BJ (cell line): ENCODE measurements around the gene MEAF6. TPM values are rescaled to one million over a fixed set of nuclear protein-coding genes. Genes with fewer than 3 reads are reported as not detected.

ENCODE experiments used
- CTCF ChIA-PET: fragments of 350-600 bp; formaldehyde crosslinking; extraction: SDS; loops from one replicate; lab custom pipeline; 2021; ENCODE audit warnings: antibody characterized with exemption, inconsistent platforms; lab: Yijun Ruan, JAX
- POLR2A ChIA-PET: fragments of 300-600 bp; sonication (Branson Sonifier 250); formaldehyde crosslinking; extraction: SDS; loops from one replicate; lab custom pipeline; 2021; ENCODE audit warnings: antibody characterized with exemption; lab: Charles Lee
- DNase-seq: peaks from one replicate; pipeline ENCODE4 v3.0.0-alpha.2; 2011; ENCODE audit warnings: low read depth
- H3K27me3 ChIP-seq: 2 replicates; pipeline ENCODE4 v1.6.0; 2011; ENCODE audit warnings: low read length; ENCODE audit not compliant: control insufficient read depth, insufficient read depth
- H3K36me3 ChIP-seq: 2 replicates; pipeline ENCODE4 v1.5.1; 2011; ENCODE audit warnings: low read length; ENCODE audit not compliant: control insufficient read depth, insufficient read depth
- H3K4me3 ChIP-seq: 2 replicates; pipeline ENCODE4 v1.5.1; 2011; ENCODE audit warnings: low read depth, mild to moderate bottlenecking, control low read depth, low read length
- polyA plus RNA-seq: library from polyadenylated mRNA; depleted of rRNA; stranded (reverse); fragments of >200 nt; gene quantifications from 2 replicates; pipeline ENCODE4 v1.2.3, GENCODE V29; 2011
- TF ChIP-seq, protein P1 (sequence below): IDR thresholded peaks from 2 replicates; pipeline ENCODE4 v1.5.1; 2011; ENCODE audit warnings: low read depth, mild to moderate bottlenecking, control low read depth, inconsistent platforms, low read length, moderate library complexity; ENCODE audit not compliant: insufficient read depth

MEAF6 gene
- polyA plus RNA-seq, 1 experiment, result 43.1 TPM

GRCh38 chr1:37502104-37502503, 12.5 kb downstream of the MEAF6 start:
- Histone ChIP-seq H3K4me3 (no peak overlapping the region), H3K27me3 (no peaks in the 10 kb centered on the region), H3K36me3 (peaks cover 7% of the 10 kb centered on the region)
- POLR2A ChIA-PET, result no interaction called here
- TF ChIP-seq, protein P1, sequence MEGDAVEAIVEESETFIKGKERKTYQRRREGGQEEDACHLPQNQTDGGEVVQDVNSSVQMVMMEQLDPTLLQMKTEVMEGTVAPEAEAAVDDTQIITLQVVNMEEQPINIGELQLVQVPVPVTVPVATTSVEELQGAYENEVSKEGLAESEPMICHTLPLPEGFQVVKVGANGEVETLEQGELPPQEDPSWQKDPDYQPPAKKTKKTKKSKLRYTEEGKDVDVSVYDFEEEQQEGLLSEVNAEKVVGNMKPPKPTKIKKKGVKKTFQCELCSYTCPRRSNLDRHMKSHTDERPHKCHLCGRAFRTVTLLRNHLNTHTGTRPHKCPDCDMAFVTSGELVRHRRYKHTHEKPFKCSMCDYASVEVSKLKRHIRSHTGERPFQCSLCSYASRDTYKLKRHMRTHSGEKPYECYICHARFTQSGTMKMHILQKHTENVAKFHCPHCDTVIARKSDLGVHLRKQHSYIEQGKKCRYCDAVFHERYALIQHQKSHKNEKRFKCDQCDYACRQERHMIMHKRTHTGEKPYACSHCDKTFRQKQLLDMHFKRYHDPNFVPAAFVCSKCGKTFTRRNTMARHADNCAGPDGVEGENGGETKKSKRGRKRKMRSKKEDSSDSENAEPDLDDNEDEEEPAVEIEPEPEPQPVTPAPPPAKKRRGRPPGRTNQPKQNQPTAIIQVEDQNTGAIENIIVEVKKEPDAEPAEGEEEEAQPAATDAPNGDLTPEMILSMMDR, result no peak
- no peak for DNase-seq
- CTCF ChIA-PET, result interaction anchor here (2.3 kb wide), 1 partner anchor 15 kb away, joined by 10 read pairs; no protein-coding TSS in a partner anchor

- Histone ChIP-seq H3K4me3 (no peak overlapping the region), H3K36me3 (peaks cover 6% of the 10 kb centered on the region), H3K27me3 (no peaks in the 10 kb centered on the region)
- no peak for DNase-seq
- CTCF ChIA-PET, result interaction anchor here (1.3 kb wide), 1 partner anchor 13 kb away, joined by 5 read pairs; the partner anchor contains the start of gene MEAF6
- TF ChIP-seq, protein P1, result no peak
- POLR2A ChIA-PET, result no interaction called here
Measured at GRCh38 chr1:37501661-37502060, 12.9 kb downstream of the MEAF6 start.

DNA sequence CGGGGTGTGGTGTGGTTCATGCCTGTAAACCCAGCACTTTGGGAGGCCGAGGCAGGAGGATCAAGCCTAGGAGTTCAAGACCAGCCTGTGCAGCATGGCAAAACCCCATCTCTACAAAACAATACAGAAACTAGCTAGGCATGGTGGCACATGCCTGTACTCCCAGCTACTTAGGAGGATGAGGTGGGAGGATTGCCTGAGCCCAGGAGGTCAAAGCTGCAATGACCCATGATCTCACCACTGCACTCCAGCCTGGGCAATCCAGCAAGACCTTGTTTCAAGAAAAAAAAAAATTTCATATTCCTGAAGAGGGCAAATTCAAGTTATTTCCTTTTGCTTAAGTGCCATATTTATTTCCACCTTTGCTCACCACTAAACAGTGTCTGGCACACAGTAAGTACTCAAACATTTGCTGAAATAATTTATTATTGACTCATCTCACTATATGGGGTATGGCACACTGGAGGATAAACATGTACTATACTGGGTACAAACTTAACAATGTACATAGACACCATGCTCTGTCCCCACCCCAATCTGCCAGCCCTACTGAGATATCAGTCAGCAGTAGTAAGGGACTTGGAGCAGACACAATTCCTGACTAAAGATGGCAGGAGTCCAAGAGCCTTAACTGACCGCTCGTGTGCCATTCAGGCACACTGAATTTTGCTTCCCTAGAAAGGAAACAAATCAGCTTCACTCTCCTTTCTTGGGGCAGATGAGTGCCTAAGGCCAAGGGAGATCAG, 15.5 kb downstream of the MEAF6 start:
- ChIA-PET CTCF (interaction anchor here (0.6 to 5.9 kb wide), 7 partner anchors 7 to 104 kb away, joined by 3 to 50 read pairs (median 5); partner anchors contain the start of gene MEAF6), POLR2A (no interaction called here)
- Histone ChIP-seq H3K27me3 (no peaks in the 10 kb centered on the region), H3K36me3 (peaks cover 4% of the 10 kb centered on the region; the same call in 1 of the 2 replicates), H3K4me3 (no peak overlapping the region)
- TF ChIP-seq, protein P1, result no peak
- no peak for DNase-seq

DNA sequence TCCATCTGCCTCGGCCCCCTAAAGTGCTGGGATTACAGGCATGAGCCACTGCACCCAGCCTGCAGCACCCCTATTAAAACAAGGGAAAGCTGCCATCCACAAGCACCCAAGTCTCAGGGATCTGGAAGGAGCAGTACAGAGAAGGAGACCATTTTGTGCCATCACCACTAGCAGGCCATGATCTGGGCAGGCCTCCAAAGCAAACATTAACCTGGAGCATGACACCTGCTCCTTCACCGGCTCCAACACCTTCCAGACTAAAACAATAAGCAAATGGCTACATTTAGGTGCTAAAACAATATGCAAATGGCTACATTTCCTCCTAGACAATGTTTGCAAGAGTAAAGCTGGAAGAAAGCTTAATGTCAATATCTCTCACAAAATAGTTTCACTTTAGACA, 16.7 kb downstream of the MEAF6 start:
- no peak for DNase-seq
- ChIA-PET POLR2A (no interaction called here), CTCF (interaction anchor here (1.1 to 5.9 kb wide), 5 partner anchors 9 to 19 kb away, joined by 3 to 50 read pairs (median 4); partner anchors contain the start of gene MEAF6)
- TF ChIP-seq, protein P1, result no peak
- no peaks in the 10 kb centered on the region for H3K27me3 ChIP-seq
- peaks cover 4% of the 10 kb centered on the region for H3K36me3 ChIP-seq
- no peak overlapping the region for H3K4me3 ChIP-seq

DNA sequence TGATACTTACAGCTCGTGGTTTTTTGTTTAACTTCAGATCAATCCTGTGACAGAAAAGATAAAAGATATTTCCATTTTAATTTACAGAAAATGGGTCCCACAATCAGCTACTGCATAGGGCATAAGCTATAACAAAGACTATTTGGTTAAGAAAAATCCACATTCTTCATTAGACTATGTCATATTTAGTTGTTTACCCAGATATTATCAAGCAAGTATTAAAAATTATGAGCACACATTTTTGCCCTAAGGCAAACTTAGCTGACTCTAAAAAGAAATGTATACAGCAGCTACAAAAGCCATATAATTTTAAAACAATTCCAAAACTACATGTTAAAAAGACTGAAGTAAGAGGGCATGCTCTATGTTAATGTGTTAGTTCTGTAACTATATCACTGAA, 18.7 kb downstream of the MEAF6 start:
- Histone ChIP-seq H3K36me3 (peaks cover 4% of the 10 kb centered on the region), H3K27me3 (no peaks in the 10 kb centered on the region), H3K4me3 (no peak overlapping the region)
- TF ChIP-seq, protein P1, result no peak
- DNase-seq, result no peak
- POLR2A ChIA-PET, result no interaction called here
- CTCF ChIA-PET, result interaction anchor here (0.8 to 5.9 kb wide), 7 partner anchors 9 to 186 kb away, joined by 4 to 50 read pairs (median 5); partner anchors contain the start of gene MEAF6
